Upper lobe of left lung (tissue), 4 donors: ENCODE results near the gene HSPG2.

Source experiments
- EP300 ChIP-seq, 4 donors: sonication (generic); formaldehyde crosslinking; IDR thresholded peaks; one replicate each; pipeline ENCODE4 v1.5.1; 2017; ENCODE audit warnings: antibody characterized with exemption in 4 of 4, control low read depth in 2 of 4
- POLR2AphosphoS5 ChIP-seq, 2 donors: sonication (generic); formaldehyde crosslinking; IDR thresholded peaks; one replicate each; pipeline ENCODE4 v1.5.1; 2017; ENCODE audit warnings: antibody characterized with exemption in 2 of 2
- TF ChIP-seq, protein P1 (sequence below), 6 experiments: fragments of 450-650 bp in 4 of 6; fragments of 200-600 bp in 2 of 6; sonication (generic) in 2 of 6; IDR thresholded peaks; one replicate each; pipeline ENCODE4 v1.5.1; 2016 to 2019; ENCODE audit warnings: antibody characterized with exemption in 6 of 6

DNA sequence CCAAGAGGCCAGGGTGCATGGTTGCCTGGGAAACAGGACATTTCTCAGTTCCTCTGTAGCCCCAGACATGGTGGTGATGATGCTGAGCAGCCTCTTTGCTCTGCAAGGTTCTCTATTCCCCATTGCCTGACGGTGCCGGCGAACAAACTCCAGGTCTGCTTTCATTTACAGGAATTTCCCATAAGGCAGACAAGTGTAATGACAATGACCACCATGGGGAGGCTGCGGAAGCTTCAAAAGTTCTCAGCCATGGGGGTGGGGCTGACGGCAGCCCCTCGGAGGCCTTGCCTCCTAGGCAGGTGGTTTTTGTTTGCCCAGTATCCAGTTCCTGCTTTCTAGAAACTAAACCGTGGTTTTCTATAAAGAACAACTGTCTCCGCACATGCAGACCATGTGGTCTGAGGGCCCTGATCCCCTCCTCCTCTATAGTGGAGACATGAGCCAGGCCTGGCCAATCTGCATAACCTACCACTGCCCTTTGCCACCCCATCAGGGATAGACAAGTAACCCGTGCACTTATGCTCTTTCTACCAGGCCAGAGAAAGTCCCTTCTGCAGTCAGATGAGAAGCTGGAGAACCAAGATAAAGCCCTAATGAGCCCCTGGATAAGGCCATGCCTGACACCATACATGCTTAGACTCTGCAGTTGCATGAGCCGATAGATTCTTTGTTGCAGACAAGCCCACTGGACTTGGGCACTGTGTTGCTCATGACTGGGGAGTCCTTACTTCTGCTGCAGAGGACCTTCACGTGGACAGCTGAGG lies 71.0 kb downstream of the HSPG2 start:
- TF ChIP-seq, protein P1, sequence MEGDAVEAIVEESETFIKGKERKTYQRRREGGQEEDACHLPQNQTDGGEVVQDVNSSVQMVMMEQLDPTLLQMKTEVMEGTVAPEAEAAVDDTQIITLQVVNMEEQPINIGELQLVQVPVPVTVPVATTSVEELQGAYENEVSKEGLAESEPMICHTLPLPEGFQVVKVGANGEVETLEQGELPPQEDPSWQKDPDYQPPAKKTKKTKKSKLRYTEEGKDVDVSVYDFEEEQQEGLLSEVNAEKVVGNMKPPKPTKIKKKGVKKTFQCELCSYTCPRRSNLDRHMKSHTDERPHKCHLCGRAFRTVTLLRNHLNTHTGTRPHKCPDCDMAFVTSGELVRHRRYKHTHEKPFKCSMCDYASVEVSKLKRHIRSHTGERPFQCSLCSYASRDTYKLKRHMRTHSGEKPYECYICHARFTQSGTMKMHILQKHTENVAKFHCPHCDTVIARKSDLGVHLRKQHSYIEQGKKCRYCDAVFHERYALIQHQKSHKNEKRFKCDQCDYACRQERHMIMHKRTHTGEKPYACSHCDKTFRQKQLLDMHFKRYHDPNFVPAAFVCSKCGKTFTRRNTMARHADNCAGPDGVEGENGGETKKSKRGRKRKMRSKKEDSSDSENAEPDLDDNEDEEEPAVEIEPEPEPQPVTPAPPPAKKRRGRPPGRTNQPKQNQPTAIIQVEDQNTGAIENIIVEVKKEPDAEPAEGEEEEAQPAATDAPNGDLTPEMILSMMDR (IDR thresholded peaks at IDR 0.05) = no peak
- TF ChIP-seq EP300 (IDR thresholded peaks at IDR 0.05) (no peak), POLR2AphosphoS5 (IDR thresholded peaks at IDR 0.05) (no peak)
